SK-N-SH (cell line): Measurements from ENCODE around the gene CDK5RAP1. TPM values are rescaled to one million over a fixed set of nuclear protein-coding genes. Genes with fewer than 3 reads are reported as not detected.

Experiments used
- CTCF ChIA-PET: fragments of 300-600, 350-600 bp; formaldehyde crosslinking; extraction: SDS; loops from one replicate; lab custom pipeline; 2021; lab: Yijun Ruan, JAX
- POLR2A ChIA-PET: fragments of 350-600 bp; sonication (Branson Sonifier 250); formaldehyde crosslinking; extraction: SDS; loops from one replicate; lab custom pipeline; 2020; ENCODE audit warnings: antibody characterized with exemption, inconsistent platforms; lab: Yijun Ruan, JAX
- DNase-seq: peaks from one replicate; pipeline ENCODE4 v3.0.0; 2012
- H2AFZ ChIP-seq: fragments of 200-600 bp; sonication (generic); 2 replicates; pipeline ENCODE4 v1.8.1; 2016; ENCODE audit warnings: antibody characterized with exemption, mild to moderate bottlenecking, low read depth
- H3F3A ChIP-seq: fragments of 200-600 bp; sonication (generic); replicated peaks from 2 replicates; pipeline ENCODE3; 2016; ENCODE audit warnings: antibody characterized with exemption, mild to moderate bottlenecking; ENCODE audit not compliant: insufficient read depth
- H3K27ac ChIP-seq, 2 experiments: fragments of 200-500 bp in 1 of 2; fragments of 200-600 bp in 1 of 2; sonication (Bioruptor generic) in 1 of 2; sonication (generic), shearing (Covaris generic) in 1 of 2; 2 replicates each; pipeline versions ENCODE4 v1.5.1 to v1.6.1; 2014 to 2016; ENCODE audit warnings: low read depth in 2 of 2, inconsistent platforms in 1 of 2, low read length in 1 of 2, mild to moderate bottlenecking in 1 of 2, mixed read lengths in 1 of 2
- H3K27me3 ChIP-seq: fragments of 200-600 bp; sonication (generic), shearing (Covaris generic); 2 replicates; pipeline ENCODE4 v1.6.1; 2016; ENCODE audit warnings: mixed run types; ENCODE audit not compliant: insufficient read depth
- H3K36me3 ChIP-seq, 2 experiments: fragments of 200-500 bp in 1 of 2; fragments of 200-600 bp in 1 of 2; sonication (Bioruptor generic) in 1 of 2; sonication (generic) in 1 of 2; replicated peaks in 1 of 2; 2 replicates each; pipeline versions ENCODE3 to v1.5.1; 2014 to 2016; ENCODE audit warnings: low read length in 1 of 2, mild to moderate bottlenecking in 1 of 2; ENCODE audit not compliant: insufficient read depth in 2 of 2, control insufficient read depth in 1 of 2
- H3K4me1 ChIP-seq, 2 experiments: fragments of 200-500 bp in 1 of 2; fragments of 200-600 bp in 1 of 2; sonication (Bioruptor generic) in 1 of 2; sonication (generic), shearing (Covaris generic) in 1 of 2; 2 replicates each; pipeline versions ENCODE4 v1.5.1 to v1.6.1; 2014 to 2016; ENCODE audit warnings: low read depth in 1 of 2, low read length in 1 of 2, mixed run types in 1 of 2; ENCODE audit not compliant: insufficient read depth in 2 of 2, control insufficient read depth in 1 of 2
- H3K4me2 ChIP-seq: fragments of 200-600 bp; sonication (generic), shearing (Covaris generic); 2 replicates; pipeline ENCODE4 v1.6.1; 2017; ENCODE audit warnings: mixed run types
- H3K4me3 ChIP-seq, 2 experiments: fragments of 200-500 bp in 1 of 2; fragments of 200-600 bp in 1 of 2; sonication (Bioruptor generic) in 1 of 2; sonication (generic), shearing (Covaris generic) in 1 of 2; 2 replicates each; pipeline versions ENCODE4 v1.5.1 to v1.8.1; 2014 to 2016; ENCODE audit warnings: low read depth in 2 of 2, inconsistent platforms in 1 of 2, low read length in 1 of 2, mild to moderate bottlenecking in 1 of 2, mixed read lengths in 1 of 2, moderate library complexity in 1 of 2
- H3K79me2 ChIP-seq: fragments of 200-600 bp; sonication (generic); 2 replicates; pipeline ENCODE4 v1.8.1; 2017; ENCODE audit warnings: mild to moderate bottlenecking; ENCODE audit not compliant: insufficient read depth
- H3K9ac ChIP-seq: fragments of 200-600 bp; sonication (generic); 2 replicates; pipeline ENCODE4 v1.6.1; 2017; ENCODE audit warnings: mixed run types
- H3K9me2 ChIP-seq: fragments of 200-600 bp; sonication (generic); 2 replicates; pipeline ENCODE4 v1.6.1; 2017; ENCODE audit warnings: mixed run types
- H3K9me3 ChIP-seq: fragments of 200-600 bp; sonication (generic); 2 replicates; pipeline ENCODE4 v1.6.1; 2017; ENCODE audit warnings: mixed run types, mild to moderate bottlenecking, moderate library complexity
- H4K20me1 ChIP-seq: fragments of 200-600 bp; sonication (generic); 2 replicates; pipeline ENCODE4 v1.6.1; 2017; ENCODE audit warnings: mild to moderate bottlenecking, mixed run types; ENCODE audit not compliant: insufficient read depth
- ELF1 ChIP-seq: IDR thresholded peaks from 2 replicates; pipeline ENCODE4 v1.4.0; 2012
- FOSL2 ChIP-seq: IDR thresholded peaks from 2 replicates; pipeline ENCODE4 v1.4.0; 2012; ENCODE audit warnings: low read depth, mild to moderate bottlenecking, moderate library complexity, borderline replicate concordance
- FOXJ3 ChIP-seq: sonication (generic); formaldehyde crosslinking; IDR thresholded peaks from 2 replicates; pipeline ENCODE4 v1.5.1; 2020; ENCODE audit warnings: mild to moderate bottlenecking, missing genetic modification reagents
- FOXM1 ChIP-seq: IDR thresholded peaks from 2 replicates; pipeline ENCODE4 v1.4.0; 2012; ENCODE audit warnings: low read depth, mild to moderate bottlenecking
- GATA2 ChIP-seq: sonication (generic); formaldehyde crosslinking; IDR thresholded peaks from 2 replicates; pipeline ENCODE4 v1.5.0; 2020; ENCODE audit warnings: mild to moderate bottlenecking, missing genetic modification reagents
- JUND ChIP-seq: IDR thresholded peaks from 2 replicates; pipeline ENCODE4 v1.4.0; 2012
- MEF2A ChIP-seq: IDR thresholded peaks from 2 replicates; pipeline ENCODE4 v1.4.0; 2012; ENCODE audit warnings: low read depth, borderline replicate concordance
- MXI1 ChIP-seq: IDR thresholded peaks from 2 replicates; pipeline ENCODE4 v1.6.1; 2012; ENCODE audit warnings: mild to moderate bottlenecking, low read depth, low read length, improper control_type of control experiment
- POLR2AphosphoS5 ChIP-seq: IDR thresholded peaks from 2 replicates; pipeline ENCODE4 v1.6.1; 2012; ENCODE audit warnings: low read depth, low read length
- RAD21 ChIP-seq: IDR thresholded peaks from 2 replicates; pipeline ENCODE4 v1.6.1; 2012; ENCODE audit warnings: mild to moderate bottlenecking, low read length
- RCOR1 ChIP-seq: fragments of 150-350 bp; IDR thresholded peaks from 2 replicates; pipeline ENCODE4 v1.6.1; 2017; ENCODE audit warnings: antibody characterized with exemption, low read length
- RFX5 ChIP-seq: IDR thresholded peaks from 2 replicates; pipeline ENCODE4 v1.6.1; 2012; ENCODE audit warnings: mild to moderate bottlenecking, improper control_type of control experiment, low read length
- SIN3A ChIP-seq: IDR thresholded peaks from 2 replicates; pipeline ENCODE4 v1.6.1; 2012; ENCODE audit warnings: low read depth, mild to moderate bottlenecking, low read length, moderate library complexity, borderline replicate concordance
- SMC3 ChIP-seq: IDR thresholded peaks from 2 replicates; pipeline ENCODE4 v1.6.1; 2012; ENCODE audit warnings: low read depth, low read length, improper control_type of control experiment
- TAF1 ChIP-seq: IDR thresholded peaks from 2 replicates; pipeline ENCODE4 v1.6.1; 2012; ENCODE audit warnings: low read depth, mild to moderate bottlenecking, low read length, moderate library complexity, borderline replicate concordance
- TCF12 ChIP-seq: IDR thresholded peaks from 2 replicates; pipeline ENCODE4 v1.4.0; 2012
- TEAD4 ChIP-seq: IDR thresholded peaks from 2 replicates; pipeline ENCODE4 v1.4.0; 2012; ENCODE audit warnings: mild to moderate bottlenecking, borderline replicate concordance; ENCODE audit not compliant: insufficient read depth
- YY1 ChIP-seq: IDR thresholded peaks from 2 replicates; pipeline ENCODE4 v1.4.0; 2012; ENCODE audit warnings: low read depth, mild to moderate bottlenecking
- WGBS: methylation state at CpG from one replicate; pipeline ENCODE4 v1.1.6; 2017; ENCODE audit warnings: low lambda C conversion rate; 5-methylcytosine and 5-hydroxymethylcytosine counted together
- polyA plus RNA-seq, 3 experiments: library from polyadenylated mRNA; depleted of rRNA; stranded (reverse); fragments of >200 nt; gene quantifications; 2 replicates each; pipeline ENCODE4 v1.2.3, GENCODE V29; 2012
- TF ChIP-seq, protein P1 (sequence below): IDR thresholded peaks from 2 replicates; pipeline ENCODE4 v1.4.0; 2012; ENCODE audit warnings: low read depth
- TF ChIP-seq, protein P2 (sequence below): IDR thresholded peaks from 2 replicates; pipeline ENCODE4; 2012
- TF ChIP-seq, protein P3 (sequence below): IDR thresholded peaks from 2 replicates; pipeline ENCODE4 v1.4.0; 2012; ENCODE audit warnings: low read depth, borderline replicate concordance

CDK5RAP1 gene
- polyA plus RNA-seq, 1 of the 3 experiments (the other 2 are of a cell fraction) = 30.5 TPM

DNA sequence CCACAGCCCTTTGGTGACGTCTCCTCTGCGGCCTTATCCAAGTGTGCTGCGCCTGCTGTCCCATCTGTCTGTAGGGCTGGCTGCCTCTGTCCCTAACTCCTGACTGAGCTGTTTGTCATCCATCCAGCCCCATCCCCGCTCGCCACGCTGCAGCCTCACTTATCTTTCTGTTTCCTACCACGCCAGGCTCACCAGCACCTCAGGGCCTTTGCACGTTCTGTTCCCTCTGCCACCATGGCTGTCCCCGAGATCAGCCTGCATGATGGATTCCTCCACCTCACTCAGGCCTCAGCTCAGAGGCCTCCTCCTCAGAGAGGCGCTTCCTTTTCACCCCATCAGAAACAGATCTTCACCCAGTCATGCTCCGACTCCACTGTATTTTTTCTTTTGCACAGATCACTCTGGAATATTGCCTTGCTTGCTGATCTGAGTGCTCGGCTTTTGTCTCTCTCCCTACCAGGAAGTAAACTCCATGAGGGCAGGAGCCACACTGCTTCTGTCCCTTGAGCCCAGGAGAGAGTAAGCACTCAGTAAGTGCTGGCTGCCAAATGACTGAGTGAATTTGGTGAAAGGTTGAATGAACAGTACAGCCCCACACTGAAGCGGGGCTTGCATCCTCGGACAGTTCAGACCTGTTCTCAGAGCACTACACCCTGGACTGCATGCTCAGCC is 83.8 kb downstream of the CDK5RAP1 start:
- H3K9ac ChIP-seq = no peak overlapping the region
- no peaks in the 10 kb centered on the region for H3F3A ChIP-seq
- TF ChIP-seq, protein P1, sequence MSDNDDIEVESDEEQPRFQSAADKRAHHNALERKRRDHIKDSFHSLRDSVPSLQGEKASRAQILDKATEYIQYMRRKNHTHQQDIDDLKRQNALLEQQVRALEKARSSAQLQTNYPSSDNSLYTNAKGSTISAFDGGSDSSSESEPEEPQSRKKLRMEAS = no peak
- TF ChIP-seq RFX5 = no peak
- no peak for TF ChIP-seq SMC3
- TF ChIP-seq FOXJ3 (CRISPR knock-in tag) = no peak
- no peak for TF ChIP-seq TAF1
- no peak for TF ChIP-seq FOSL2
- no peak for TF ChIP-seq MEF2A
- TF ChIP-seq GATA2 (CRISPR knock-in tag) = no peak
- no peak for TF ChIP-seq RAD21
- no peak for TF ChIP-seq YY1
- TF ChIP-seq, protein P2, sequence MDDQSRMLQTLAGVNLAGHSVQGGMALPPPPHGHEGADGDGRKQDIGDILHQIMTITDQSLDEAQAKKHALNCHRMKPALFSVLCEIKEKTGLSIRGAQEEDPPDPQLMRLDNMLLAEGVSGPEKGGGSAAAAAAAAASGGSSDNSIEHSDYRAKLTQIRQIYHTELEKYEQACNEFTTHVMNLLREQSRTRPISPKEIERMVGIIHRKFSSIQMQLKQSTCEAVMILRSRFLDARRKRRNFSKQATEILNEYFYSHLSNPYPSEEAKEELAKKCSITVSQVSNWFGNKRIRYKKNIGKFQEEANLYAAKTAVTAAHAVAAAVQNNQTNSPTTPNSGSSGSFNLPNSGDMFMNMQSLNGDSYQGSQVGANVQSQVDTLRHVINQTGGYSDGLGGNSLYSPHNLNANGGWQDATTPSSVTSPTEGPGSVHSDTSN = no peak
- no peak for TF ChIP-seq SIN3A
- no peak for TF ChIP-seq MXI1
- TF ChIP-seq, protein P3, sequence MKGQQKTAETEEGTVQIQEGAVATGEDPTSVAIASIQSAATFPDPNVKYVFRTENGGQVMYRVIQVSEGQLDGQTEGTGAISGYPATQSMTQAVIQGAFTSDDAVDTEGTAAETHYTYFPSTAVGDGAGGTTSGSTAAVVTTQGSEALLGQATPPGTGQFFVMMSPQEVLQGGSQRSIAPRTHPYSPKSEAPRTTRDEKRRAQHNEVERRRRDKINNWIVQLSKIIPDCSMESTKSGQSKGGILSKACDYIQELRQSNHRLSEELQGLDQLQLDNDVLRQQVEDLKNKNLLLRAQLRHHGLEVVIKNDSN = no peak
- TF ChIP-seq RCOR1 = no peak
- no peak for TF ChIP-seq JUND
- TF ChIP-seq POLR2AphosphoS5 = no peak
- no peak for TF ChIP-seq TCF12
- TF ChIP-seq FOXM1 = no peak
- TF ChIP-seq, all 33 proteins: peak for 0
- Histone ChIP-seq H3K27me3 (peaks cover 23% of the 10 kb centered on the region; the same call in 1 of the 2 replicates), H3K27ac (no peak overlapping the region), H3K4me2 (no peak overlapping the region), H3K79me2 (no peaks in the 10 kb centered on the region), H3K4me1 (no peaks in the 10 kb centered on the region), H3K4me3 (no peak overlapping the region), H3K9me3 (no peaks in the 10 kb centered on the region), H3K36me3 (no peaks in the 10 kb centered on the region), H3K9me2 (no peaks in the 10 kb centered on the region), H2AFZ (no peak overlapping the region), H4K20me1 (no peaks in the 10 kb centered on the region)
- DNase-seq = no peak
- WGBS = 57% methylated on average over 14 of the region's 14 CpGs
- POLR2A ChIA-PET = interaction anchor here (0.6 kb wide), 1 partner anchor 90 kb away, joined by 6 read pairs; no protein-coding TSS in a partner anchor
- CTCF ChIA-PET = no interaction called here

DNA sequence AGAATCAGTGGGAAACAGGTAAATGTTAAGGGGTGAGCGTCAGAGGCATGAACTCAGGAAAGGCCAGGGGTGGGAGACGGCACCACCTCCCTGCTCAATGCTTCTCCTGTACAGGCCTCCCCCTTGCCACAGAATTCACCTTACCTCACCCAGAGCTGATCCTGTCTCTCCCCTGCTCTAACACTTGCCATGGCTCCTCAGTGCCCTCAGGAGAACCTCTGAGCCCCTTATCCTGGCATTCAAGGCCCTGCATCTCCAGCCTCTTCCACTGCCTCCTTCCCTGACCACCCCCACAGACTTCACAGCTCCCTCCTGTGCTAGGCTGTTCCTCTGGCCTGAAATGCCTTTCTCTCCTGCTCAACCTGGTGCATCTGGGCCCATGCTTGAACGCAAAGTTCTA is 84.4 kb downstream of the CDK5RAP1 start:
- Histone ChIP-seq H3K4me3 (no peak overlapping the region), H3K27me3 (peaks cover 23% of the 10 kb centered on the region; the same call in 1 of the 2 replicates), H3F3A (no peaks in the 10 kb centered on the region), H4K20me1 (no peaks in the 10 kb centered on the region), H3K4me1 (no peaks in the 10 kb centered on the region), H3K9me3 (no peaks in the 10 kb centered on the region), H3K27ac (no peak overlapping the region), H3K9ac (no peak overlapping the region), H3K9me2 (no peaks in the 10 kb centered on the region), H3K79me2 (no peaks in the 10 kb centered on the region), H3K36me3 (no peaks in the 10 kb centered on the region), H3K4me2 (no peak overlapping the region), H2AFZ (no peak overlapping the region)
- ChIA-PET POLR2A (interaction anchor here (0.6 kb wide), 1 partner anchor 90 kb away, joined by 6 read pairs; no protein-coding TSS in a partner anchor), CTCF (no interaction called here)
- 43% methylated on average over 2 of the region's 3 CpGs for WGBS
- TF ChIP-seq TEAD4 (no peak), RCOR1 (no peak), TCF12 (no peak), RFX5 (no peak), FOSL2 (no peak), ELF1 (no peak), POLR2AphosphoS5 (no peak), FOXJ3 (CRISPR knock-in tag) (no peak)
- DNase-seq = no peak
